Neural cell (in vitro differentiated cells): Measurements from ENCODE around the gene SH3PXD2A. TPM values are rescaled to one million over a fixed set of nuclear protein-coding genes. Genes with fewer than 3 reads are reported as not detected.

Experiments used
- H2AFZ ChIP-seq: fragments of 200-600, 300-800 bp; sonication (generic), shearing (Covaris generic); 2 replicates; pipeline ENCODE4 v1.6.0; 2014; ENCODE audit warnings: low read depth, mild to moderate bottlenecking, antibody characterized with exemption, low read length, moderate library complexity
- H3F3A ChIP-seq: fragments of 200-600 bp; shearing (Covaris generic); 2 replicates; pipeline ENCODE4 v1.6.1; 2016; ENCODE audit warnings: mild to moderate bottlenecking, moderate library complexity, mixed read lengths, antibody characterized with exemption, low read length; ENCODE audit not compliant: insufficient read depth, poor library complexity, severe bottlenecking
- H3K27ac ChIP-seq: fragments of 200-600, 300-800 bp; sonication (generic), shearing (Covaris generic); 2 replicates; pipeline ENCODE4 v1.5.1; 2014; ENCODE audit warnings: mild to moderate bottlenecking, low read length, moderate library complexity
- H3K27me3 ChIP-seq: fragments of 300-800, 200-600 bp; sonication (generic), shearing (Covaris generic); 2 replicates; pipeline ENCODE4 v1.6.0; 2014; ENCODE audit warnings: mild to moderate bottlenecking, low read depth, low read length, moderate library complexity; ENCODE audit not compliant: insufficient read depth
- H3K36me3 ChIP-seq: fragments of 300-800, 200-600 bp; sonication (generic), shearing (Covaris generic); 2 replicates; pipeline ENCODE4 v1.5.1; 2014; ENCODE audit warnings: mild to moderate bottlenecking, antibody characterized with exemption, low read length, moderate library complexity; ENCODE audit not compliant: insufficient read depth
- H3K4me2 ChIP-seq: fragments of 300-800, 200-600 bp; sonication (generic), shearing (Covaris generic); 2 replicates; pipeline ENCODE4 v1.6.0; 2014; ENCODE audit warnings: mild to moderate bottlenecking, low read length
- H3K4me3 ChIP-seq: fragments of 300-800, 200-600 bp; sonication (generic), shearing (Covaris generic); 2 replicates; pipeline ENCODE4 v1.5.1; 2014; ENCODE audit warnings: mild to moderate bottlenecking, low read length, moderate library complexity
- H3K79me2 ChIP-seq: fragments of 200-600 bp; shearing (Covaris generic); replicated peaks from 2 replicates; pipeline ENCODE4 v1.6.0; 2014; ENCODE audit warnings: mild to moderate bottlenecking, low read length, moderate library complexity; ENCODE audit not compliant: insufficient read depth
- H3K9ac ChIP-seq: fragments of 300-800, 200-600 bp; sonication (generic), shearing (Covaris generic); 2 replicates; pipeline ENCODE4 v1.6.1; 2016; ENCODE audit warnings: mild to moderate bottlenecking, low read length, mixed read lengths
- H3K9me2 ChIP-seq: fragments of 200-600 bp; shearing (Covaris generic); 2 replicates; pipeline ENCODE4 v1.6.1; 2016; ENCODE audit warnings: mild to moderate bottlenecking, low read length, mixed read lengths; ENCODE audit not compliant: insufficient read depth
- H3K9me3 ChIP-seq: fragments of 200-600, 300-800 bp; sonication (generic), shearing (Covaris generic); 2 replicates; pipeline ENCODE4 v1.6.1; 2016; ENCODE audit warnings: mild to moderate bottlenecking, mixed run types, low read length, moderate library complexity, mixed read lengths
- H4K20me1 ChIP-seq: fragments of 200-600 bp; shearing (Covaris generic); 2 replicates; pipeline ENCODE4 v1.6.1; 2016; ENCODE audit warnings: mild to moderate bottlenecking, mixed run types; ENCODE audit not compliant: insufficient read depth
- EP300 ChIP-seq: fragments of 450-650 bp; conservative IDR thresholded peaks from 2 replicates; pipeline ENCODE4 v1.6.1; 2014; ENCODE audit warnings: antibody characterized with exemption, mild to moderate bottlenecking, moderate library complexity; ENCODE audit not compliant: poor library complexity, severe bottlenecking
- EZH2 ChIP-seq: fragments of 200-600, 300-800 bp; shearing (Covaris generic), sonication (generic); IDR thresholded peaks from 2 replicates; pipeline ENCODE4 v1.6.1; 2014; ENCODE audit warnings: antibody characterized with exemption, low read length, borderline replicate concordance, mild to moderate bottlenecking; ENCODE audit not compliant: insufficient read depth, poor library complexity, severe bottlenecking
- MXI1 ChIP-seq: fragments of 450-650 bp; conservative IDR thresholded peaks from 2 replicates; pipeline ENCODE4 v1.6.1; 2014; ENCODE audit warnings: antibody characterized with exemption, mild to moderate bottlenecking; ENCODE audit not compliant: poor library complexity, severe bottlenecking
- POLR2AphosphoS5 ChIP-seq: IDR thresholded peaks from 2 replicates; pipeline ENCODE4 v1.6.1; 2012
- RAD21 ChIP-seq: fragments of 450-650 bp; conservative IDR thresholded peaks from 2 replicates; pipeline ENCODE4 v1.6.1; 2014; ENCODE audit warnings: antibody characterized with exemption, mild to moderate bottlenecking, moderate library complexity
- REST ChIP-seq: IDR thresholded peaks from 2 replicates; pipeline ENCODE4 v1.6.1; 2012; ENCODE audit warnings: borderline replicate concordance
- SMC3 ChIP-seq: fragments of 450-650 bp; conservative IDR thresholded peaks from 2 replicates; pipeline ENCODE4 v1.6.1; 2014; ENCODE audit warnings: antibody characterized with exemption, mild to moderate bottlenecking, moderate library complexity; ENCODE audit not compliant: poor library complexity
- TAF1 ChIP-seq: IDR thresholded peaks from 2 replicates; pipeline ENCODE4 v1.6.1; 2012; ENCODE audit warnings: low read depth
- polyA plus RNA-seq: library from polyadenylated mRNA; depleted of rRNA; stranded (reverse); fragments of >200 nt; gene quantifications from 2 replicates; pipeline ENCODE4 v1.2.3, GENCODE V29; 2014
- TF ChIP-seq, protein P1 (sequence below): fragments of 450-650 bp; IDR thresholded peaks from 2 replicates; pipeline ENCODE4 v1.5.1; 2014; ENCODE audit warnings: antibody characterized with exemption, mild to moderate bottlenecking, moderate library complexity; ENCODE audit not compliant: poor library complexity, severe bottlenecking

Gene SH3PXD2A
- polyA plus RNA-seq, 1 donor from 2014 or later = 5.2 TPM

GRCh38 chr10:103797857-103798256 lies 57.5 kb downstream of the SH3PXD2A start:
- H3K27ac ChIP-seq = no peak overlapping the region

DNA sequence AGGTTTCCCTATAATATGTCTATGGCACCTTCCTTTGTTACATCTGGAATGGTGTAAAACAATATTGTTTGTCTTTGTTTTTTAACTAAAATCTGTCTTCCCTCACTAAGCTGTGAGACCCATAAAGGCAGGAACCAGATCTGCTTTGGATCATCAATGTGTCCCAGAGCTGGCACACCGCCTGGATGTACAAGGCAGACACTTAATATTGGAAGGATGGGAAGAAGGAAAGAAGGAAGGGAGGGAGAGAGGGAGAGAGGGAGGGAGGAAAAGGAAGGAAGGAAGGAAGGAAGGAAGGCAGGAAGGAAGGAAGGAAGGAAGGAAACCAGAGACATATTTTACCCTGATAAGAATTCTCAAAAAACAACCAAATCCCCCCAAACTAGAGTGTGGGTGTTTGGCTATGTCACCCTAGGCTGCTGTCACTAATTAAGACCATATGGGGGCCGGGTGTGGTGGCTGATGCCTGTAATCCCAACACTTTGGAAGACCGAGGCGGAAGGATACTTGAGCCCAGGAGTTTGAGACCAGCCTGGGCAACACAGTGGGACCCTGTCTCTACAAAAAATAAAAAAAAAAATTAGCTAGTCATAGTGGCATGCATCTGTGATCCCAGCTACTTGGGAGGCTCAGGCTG lies 59.6 kb downstream of the SH3PXD2A start:
- Histone ChIP-seq H3K27ac (no peak overlapping the region), H3F3A (no peaks in the 10 kb centered on the region), H2AFZ (no peak overlapping the region), H3K36me3 (no peaks in the 10 kb centered on the region), H3K9ac (no peak overlapping the region), H3K79me2 (no peaks in the 10 kb centered on the region), H3K9me2 (no peaks in the 10 kb centered on the region), H3K4me3 (no peak overlapping the region), H4K20me1 (no peaks in the 10 kb centered on the region), H3K9me3 (no peaks in the 10 kb centered on the region), H3K4me2 (no peak overlapping the region), H3K27me3 (no peaks in the 10 kb centered on the region)
- TF ChIP-seq POLR2AphosphoS5 (no peak), TAF1 (no peak), SMC3 (no peak), RAD21 (no peak), REST (no peak), EP300 (no peak), MXI1 (no peak)
- TF ChIP-seq, protein P1, sequence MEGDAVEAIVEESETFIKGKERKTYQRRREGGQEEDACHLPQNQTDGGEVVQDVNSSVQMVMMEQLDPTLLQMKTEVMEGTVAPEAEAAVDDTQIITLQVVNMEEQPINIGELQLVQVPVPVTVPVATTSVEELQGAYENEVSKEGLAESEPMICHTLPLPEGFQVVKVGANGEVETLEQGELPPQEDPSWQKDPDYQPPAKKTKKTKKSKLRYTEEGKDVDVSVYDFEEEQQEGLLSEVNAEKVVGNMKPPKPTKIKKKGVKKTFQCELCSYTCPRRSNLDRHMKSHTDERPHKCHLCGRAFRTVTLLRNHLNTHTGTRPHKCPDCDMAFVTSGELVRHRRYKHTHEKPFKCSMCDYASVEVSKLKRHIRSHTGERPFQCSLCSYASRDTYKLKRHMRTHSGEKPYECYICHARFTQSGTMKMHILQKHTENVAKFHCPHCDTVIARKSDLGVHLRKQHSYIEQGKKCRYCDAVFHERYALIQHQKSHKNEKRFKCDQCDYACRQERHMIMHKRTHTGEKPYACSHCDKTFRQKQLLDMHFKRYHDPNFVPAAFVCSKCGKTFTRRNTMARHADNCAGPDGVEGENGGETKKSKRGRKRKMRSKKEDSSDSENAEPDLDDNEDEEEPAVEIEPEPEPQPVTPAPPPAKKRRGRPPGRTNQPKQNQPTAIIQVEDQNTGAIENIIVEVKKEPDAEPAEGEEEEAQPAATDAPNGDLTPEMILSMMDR = no peak

More at GRCh38 chr10:103797857-103798256, 57.5 kb downstream of the SH3PXD2A start:
- H2AFZ ChIP-seq = no peak overlapping the region
- no peak overlapping the region for H3K4me2 ChIP-seq
- H4K20me1 ChIP-seq = no peaks in the 10 kb centered on the region
- H3F3A ChIP-seq = no peaks in the 10 kb centered on the region
- H3K9ac ChIP-seq = no peak overlapping the region
- H3K9me2 ChIP-seq = no peaks in the 10 kb centered on the region
- TF ChIP-seq EZH2 = no peak
- no peak for TF ChIP-seq POLR2AphosphoS5
- TF ChIP-seq, protein P1 = no peak
- no peak for TF ChIP-seq TAF1
- no peak for TF ChIP-seq RAD21
- no peak for TF ChIP-seq EP300
- no peak for TF ChIP-seq SMC3
- no peak for TF ChIP-seq MXI1
- no peak for TF ChIP-seq REST
- H3K27me3 ChIP-seq = no peaks in the 10 kb centered on the region
- H3K9me3 ChIP-seq = no peaks in the 10 kb centered on the region
- H3K4me3 ChIP-seq = no peak overlapping the region
- no peaks in the 10 kb centered on the region for H3K79me2 ChIP-seq
- H3K36me3 ChIP-seq = no peaks in the 10 kb centered on the region
